HG02678 (cell line): Measurements from ENCODE around the gene ZNF26.
"Not testable (repeated sequence)": the region's sequence is repeated elsewhere in the genome, so short reads cannot be mapped to it uniquely, and the experiment has no call there.

Source experiments
- ATAC-seq: cut with Tn5 transposase; IDR thresholded peaks from one replicate; pipeline ENCODE4 v1.9.1; 2021; ENCODE audit warnings: mild to moderate bottlenecking, moderate library complexity; ENCODE audit not compliant: unreplicated experiment

Gene ZNF26, protein sequence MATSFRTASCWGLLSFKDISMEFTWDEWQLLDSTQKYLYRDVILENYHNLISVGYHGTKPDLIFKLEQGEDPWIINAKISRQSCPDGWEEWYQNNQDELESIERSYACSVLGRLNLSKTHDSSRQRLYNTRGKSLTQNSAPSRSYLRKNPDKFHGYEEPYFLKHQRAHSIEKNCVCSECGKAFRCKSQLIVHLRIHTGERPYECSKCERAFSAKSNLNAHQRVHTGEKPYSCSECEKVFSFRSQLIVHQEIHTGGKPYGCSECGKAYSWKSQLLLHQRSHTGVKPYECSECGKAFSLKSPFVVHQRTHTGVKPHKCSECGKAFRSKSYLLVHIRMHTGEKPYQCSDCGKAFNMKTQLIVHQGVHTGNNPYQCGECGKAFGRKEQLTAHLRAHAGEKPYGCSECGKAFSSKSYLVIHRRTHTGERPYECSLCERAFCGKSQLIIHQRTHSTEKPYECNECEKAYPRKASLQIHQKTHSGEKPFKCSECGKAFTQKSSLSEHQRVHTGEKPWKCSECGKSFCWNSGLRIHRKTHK

DNA sequence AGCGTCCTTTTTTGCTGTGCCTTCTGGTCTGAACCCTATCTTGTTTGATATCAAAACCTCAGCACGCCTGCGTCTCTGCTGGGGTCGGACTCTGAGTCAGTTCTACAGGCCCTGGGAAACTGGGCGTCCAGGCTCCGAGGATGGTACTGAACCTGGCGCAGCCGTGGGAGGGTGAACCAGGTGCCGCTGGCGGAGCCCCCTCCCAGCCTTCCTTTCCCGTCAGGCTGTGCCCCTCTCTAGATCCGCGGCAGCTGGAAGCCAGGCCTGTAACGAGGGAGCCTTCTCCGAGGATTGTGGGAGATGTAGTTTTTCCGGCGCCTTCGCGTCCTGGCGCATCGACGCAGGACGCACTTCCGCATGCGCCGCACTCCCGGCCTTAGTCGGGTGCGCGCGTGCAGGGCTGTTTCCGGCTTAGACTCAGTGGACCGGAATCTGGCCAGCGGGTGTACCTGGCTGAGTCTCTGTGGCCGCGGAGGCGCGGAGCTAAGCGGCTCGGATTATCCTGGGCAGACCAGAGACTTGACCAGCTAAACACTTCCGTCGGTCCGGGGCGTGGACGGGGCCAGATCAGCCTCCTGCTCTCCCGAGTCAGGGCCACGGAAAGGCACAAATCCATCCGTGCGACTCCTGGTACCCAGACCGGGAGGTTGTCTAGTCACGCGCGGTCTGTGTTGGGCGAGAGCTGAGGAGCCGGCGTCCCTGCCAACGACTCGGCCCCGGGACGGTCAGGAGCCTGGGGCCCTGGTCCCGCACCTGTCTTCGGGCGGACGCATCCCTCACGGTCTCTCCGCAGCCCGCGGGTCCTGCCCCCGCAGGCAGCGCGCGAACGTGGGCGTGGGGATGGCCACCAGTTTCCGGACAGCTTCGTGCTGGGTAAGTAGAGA lies at the start of gene ZNF26:
Gene ZNF26 (plus strand): TSS at position 367 of the 884 bp plus-strand sequence. CDS start 474 bp downstream, at position 841.
- peak; percentile 97 for ATAC-seq

DNA sequence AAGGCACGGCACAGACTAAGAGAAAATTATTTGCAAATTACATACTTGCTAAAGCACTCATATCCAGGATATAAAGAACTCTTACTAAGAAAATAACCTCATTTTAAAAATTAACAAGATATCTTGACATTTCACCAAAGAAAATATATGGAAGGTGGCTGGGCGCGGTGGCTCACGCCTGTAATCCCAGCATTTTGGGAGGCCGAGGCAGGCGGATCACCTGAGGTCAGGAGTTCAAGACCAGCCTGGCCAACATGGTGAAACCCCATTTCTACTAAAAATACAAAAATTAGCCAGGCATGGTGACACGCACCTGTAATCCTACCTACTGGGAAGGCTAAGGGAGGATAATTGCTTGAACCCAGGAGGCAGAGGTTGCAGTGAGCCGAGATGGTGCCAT lies 49.2 kb upstream of the ZNF26 start:
- ATAC-seq: not testable (repeated sequence)

DNA sequence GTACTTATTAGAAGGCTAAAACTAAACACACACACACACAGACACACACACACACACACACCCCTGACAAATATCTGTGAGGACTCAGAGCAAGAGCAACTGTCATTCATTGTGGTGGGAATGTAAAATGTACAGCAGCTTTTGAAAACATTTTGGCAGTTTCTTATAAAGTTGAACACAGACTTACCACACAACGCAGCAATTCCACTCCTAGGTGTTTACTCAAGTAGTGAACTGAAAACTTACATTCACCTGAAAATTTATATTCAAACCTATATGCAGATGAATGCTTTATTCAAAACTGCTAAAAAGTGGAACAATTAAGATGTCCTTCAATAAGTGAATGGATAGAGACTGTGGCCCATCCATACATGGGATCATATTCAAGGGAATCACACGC lies 48.7 kb upstream of the ZNF26 start:
- no peak for ATAC-seq

DNA sequence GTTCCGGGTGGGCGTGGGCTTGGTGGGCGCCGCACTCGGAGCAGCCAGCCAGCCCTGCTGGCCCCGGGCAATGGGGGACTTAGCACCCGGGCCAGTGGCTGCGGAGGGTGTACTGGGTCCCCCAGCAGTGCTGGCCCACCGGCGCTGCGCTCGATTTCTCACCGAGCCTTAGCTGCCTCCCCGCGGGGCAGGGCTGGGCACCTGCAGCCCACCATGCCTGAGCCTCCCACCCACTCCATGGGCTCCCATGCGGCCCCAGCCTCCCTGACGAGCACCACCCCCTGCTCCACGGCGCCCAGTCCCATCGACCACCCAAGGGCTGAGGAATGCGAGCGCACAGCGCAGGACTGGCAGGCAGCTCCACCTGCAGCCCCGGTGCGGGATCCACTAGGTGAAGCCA lies 47.4 kb upstream of the ZNF26 start:
- not testable (repeated sequence) for ATAC-seq

DNA sequence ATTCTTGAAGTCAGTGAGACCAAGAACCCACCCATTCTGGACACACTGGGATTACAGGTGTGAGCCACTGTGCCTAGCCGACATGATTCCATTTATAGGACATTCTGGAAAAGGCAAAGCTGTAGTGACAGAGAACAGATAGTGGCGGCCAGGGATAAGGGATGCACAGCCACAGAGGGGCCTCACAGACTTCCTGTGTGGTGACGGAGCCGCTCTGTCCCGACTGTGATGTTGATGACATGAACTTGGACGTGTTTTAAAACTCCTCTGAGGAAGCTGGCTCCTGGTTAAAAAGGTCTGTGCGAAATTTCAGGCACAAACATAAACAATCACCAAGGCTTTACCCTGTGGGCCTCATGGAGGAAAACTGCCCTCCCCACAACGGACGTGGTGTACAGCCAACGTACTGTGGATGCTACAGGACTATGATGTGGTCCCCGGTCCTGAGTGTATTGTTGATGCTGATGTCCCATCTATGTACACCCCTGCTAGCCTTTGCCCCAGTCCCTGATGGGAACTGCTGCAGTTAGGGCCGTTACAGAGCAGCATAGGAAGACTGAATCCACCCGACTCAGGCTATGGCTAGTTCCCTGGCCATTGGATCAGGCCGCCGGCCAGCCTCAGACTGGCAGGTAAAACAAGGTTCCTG lies 46.0 kb upstream of the ZNF26 start:
- no peak for ATAC-seq

DNA sequence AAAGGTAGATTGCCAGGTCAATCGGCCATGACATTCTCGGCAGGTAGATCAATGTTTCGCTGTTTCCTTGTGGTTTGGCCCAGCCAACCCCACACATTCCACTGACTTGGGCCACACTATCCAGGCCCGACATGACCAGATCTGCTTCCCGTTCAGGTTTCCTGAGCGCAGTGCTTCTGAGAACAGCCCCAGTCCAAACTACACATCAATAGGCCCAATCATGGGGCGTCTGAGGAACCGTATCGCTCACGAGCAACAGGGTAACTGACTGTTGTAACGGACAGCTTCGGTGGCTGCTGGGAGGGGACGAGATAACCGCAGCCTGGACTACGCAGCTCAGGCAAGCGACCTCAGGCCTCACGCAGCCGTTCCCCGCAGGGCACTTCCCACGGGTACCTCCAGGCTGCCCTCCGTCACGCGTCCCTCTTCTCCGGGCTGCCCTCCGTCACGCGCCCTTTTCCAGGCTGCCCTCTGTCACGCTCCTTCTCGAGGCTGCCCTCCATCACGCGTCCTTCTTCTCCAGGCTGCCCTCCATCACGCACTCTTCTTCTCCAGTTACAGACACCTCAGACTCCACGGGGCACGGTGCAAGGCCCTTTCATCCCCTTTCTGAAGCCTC lies 44.7 kb upstream of the ZNF26 start:
- no peak for ATAC-seq

DNA sequence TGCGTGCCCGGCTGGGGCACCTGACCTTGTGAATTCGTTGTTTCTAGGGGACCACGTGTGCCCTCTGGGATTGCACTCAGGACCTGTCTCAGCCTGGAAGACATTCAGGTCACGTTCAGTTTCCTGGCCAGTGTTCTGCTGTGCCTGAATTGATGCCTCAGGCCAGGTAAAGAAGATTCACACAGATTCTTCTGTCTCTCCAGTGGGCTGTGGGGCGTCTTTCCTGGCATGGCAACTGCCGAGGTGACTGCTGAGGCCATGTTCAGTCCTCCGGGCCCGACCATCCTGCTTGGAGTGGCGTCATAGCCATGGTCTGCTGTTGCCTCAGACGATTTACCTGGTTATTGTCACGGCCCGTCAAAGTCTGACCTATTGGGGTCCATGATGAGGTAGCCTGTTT lies 43.6 kb upstream of the ZNF26 start:
- no peak for ATAC-seq

DNA sequence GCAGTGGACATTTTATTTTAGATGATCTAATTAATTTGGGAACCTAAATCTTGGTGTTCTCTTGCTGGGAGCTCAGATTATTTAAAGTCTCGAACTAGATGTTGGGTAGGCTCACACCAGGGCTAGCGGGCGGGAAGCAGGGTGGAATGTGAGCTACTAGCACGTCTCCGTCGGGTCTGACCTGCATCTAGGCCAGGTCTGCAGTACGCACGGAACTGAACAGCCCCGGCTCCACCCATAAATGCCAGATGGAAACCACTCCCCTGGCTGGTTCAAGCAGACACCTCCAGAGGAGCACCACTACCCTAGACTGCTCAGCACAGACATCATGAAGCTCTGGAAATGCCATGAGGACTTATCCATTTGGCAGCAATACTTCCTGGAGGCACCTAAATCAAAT lies 40.4 kb upstream of the ZNF26 start:
- no peak for ATAC-seq

DNA sequence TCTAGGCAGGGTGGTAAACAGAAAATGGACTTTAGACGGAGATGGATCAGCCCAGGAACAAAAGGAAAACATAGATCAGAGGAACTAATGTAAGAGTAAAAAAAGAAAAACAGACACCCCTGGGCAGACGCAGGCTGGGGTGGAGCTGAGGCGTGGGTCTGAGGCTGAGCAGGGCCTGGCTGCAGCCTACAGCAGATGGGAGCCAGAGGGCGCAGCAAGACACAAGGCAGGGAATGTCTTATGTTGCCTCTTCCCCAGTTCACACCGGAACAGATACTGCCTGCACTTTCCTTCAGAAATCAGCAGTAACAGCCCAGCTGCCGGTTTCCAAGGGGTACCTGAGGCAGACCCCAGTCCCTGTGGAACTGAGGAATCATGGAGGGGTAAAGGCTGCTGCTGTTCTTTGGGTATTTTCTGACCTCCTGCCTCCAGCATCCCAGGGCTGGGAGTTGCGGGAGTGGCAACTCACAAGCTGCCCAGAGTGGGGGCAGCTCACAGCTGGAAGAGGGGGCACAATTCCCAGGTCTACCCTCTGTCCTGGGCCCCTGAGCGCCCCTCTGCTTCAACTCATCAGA lies 39.8 kb upstream of the ZNF26 start:
- ATAC-seq: no peak

DNA sequence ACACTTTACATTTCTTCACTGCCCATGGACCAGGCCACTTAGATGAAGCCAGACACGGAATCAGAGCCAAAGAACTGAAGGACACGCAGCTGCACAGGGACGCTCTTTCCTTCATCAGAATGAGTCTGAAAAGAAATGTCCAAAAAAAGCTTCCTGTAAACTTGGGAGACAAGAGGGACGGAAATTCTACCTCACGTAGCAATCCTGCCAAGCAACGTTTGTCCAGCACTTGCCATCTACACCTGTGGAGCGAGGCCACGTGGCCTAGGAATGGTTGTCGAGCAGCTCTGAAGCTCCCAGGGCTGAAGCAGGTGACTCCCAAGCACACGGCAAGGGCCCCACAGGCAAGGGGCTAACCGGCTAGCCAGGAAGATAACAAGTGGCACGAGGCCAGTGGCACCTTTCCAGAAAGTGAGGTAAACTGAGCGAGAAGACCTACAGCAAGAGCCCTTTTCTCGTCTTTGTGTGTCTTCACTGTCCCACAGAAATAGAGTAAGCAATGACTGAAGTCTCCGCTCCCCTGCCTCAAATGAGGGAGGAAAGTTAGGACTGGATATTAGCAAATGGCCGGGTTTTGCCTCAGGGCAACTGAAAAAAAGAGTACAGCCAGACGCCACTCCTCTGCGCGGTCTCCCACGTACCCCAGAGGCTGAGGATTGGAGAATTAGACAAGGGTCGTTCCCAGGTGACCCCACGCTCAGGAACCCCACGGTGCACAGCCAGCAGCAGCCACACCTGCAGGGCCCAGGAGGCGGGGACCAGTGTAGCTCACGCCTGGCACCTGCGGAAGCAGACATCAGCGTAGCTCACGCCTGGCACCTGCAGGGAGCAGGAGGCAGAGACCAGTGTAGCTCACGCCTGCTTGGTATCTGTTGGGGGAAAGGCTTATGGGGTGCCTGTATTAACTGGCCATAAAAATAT lies 37.8 kb upstream of the ZNF26 start:
- no peak for ATAC-seq

DNA sequence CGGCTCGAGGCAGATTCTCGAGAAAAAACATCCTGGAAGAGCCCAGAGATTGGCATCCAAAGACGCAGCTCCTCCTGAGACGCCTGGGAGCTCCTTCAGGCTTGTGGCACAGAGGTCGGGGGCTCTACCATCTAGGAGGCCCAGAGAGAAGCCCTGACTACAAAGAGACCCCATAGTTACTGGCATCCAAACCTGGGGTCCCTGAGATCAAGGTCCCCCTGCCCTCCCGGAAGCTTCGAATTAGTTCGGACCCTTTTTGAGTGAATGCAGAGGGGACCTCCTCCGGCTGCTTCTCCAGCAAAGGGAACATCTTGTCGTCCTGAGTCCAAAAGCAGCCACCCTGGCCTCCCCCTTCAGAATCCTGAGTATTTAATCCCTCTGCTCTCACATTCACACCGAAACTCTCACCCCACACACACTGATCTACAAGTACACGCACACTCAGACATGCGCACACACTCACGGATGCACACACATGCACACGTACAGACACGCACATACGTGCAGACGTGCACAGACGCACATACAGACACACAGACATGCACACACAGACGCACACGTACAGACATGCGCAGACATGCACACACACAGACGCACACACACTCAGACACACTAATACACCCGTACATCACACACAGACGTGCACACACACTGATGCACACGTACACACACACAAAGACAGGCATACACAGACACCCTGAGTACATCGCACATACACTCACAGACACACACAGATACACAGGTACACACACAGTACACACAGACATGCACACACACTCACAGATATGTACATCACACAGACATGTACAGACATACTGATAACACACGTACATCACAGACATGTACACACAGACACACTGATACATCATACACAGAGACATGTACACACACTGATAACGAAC lies 36.0 kb upstream of the ZNF26 start:
- ATAC-seq: no peak

DNA sequence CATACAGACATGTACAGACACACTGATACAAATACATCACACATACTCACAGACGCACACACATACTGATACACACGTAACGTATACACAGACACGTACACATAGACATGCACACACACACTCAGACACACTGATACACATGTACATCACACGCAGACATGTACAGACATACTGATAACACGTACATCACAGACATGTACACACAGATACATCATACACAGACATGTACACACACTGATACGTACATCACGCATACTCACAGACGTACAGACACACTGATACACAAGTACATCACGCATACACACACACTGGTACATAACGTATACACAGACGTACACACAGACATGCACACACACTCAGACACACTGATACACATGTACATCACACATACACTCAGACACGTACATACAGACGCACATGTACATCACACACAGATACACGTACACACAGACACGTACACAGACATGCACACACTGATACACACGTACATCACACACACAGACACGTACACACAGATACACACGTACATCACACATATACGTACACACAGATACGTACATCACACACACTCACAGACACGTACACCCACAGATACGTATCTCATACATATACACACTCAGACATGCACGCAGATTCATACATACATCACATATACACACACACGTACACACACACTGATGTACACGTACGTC lies 35.2 kb upstream of the ZNF26 start:
- no peak for ATAC-seq

DNA sequence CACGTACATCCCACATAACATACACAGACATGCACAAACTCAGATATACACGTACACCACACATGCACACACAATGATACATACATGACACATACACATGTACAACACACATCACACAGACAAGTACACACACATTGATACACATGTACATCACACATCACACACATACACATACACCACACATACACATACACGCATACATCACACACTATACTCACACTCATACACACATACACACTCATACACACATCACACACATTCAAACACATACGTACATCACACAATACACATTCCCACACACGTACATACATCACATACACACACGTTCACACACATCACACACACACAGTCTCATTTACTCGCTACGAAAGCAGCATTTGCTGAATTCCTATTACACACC lies 34.5 kb upstream of the ZNF26 start:
- ATAC-seq: no peak

DNA sequence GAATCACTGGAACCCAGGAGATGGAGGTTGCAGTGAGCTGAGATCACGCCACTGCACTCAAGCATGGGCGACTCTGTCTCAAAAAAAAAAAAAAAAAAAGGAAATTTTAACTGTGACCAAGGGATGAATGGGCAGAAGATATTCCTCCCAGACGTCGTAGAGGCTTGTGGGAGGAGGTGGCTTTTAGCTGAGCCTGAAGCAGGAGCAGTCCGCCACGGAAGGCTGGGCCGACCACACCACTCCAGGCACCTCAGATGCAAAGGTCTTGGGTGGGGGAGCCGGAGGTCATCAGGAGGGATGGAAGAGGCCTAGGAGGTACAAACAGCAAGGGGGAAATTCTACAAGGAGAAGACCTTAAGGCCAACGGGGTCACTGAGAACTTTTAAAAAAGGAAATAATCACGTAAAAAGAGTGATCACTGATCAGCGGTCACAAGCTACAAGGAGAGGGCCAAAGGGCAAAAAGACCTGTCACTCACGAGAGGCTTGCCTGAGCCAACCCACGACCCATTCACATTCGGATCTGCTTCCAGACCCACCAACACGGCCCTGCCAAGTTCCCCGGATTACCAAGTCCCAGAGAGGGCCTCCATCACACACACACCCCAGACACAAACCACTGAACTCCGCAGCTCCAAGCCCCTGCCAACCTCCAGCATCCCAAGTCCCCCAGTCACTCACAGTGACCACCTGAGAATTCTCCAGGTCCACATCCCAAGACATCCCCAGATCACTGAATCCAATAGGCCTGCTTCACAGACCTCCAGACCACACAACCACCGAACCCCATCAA lies 33.6 kb upstream of the ZNF26 start:
- ATAC-seq: no peak

DNA sequence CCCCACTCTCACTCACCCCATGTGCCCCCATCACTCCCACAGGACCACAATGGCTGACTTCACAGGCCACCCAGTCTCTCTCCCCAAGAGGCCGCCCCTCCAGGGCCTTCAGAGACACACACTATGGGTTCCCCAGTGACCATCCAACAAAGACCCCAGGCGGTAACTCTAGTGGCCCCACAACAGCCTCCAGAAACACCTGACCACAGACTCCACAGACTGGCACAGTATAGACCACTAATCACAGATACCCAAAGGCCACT lies 33.1 kb upstream of the ZNF26 start:
- no peak for ATAC-seq

DNA sequence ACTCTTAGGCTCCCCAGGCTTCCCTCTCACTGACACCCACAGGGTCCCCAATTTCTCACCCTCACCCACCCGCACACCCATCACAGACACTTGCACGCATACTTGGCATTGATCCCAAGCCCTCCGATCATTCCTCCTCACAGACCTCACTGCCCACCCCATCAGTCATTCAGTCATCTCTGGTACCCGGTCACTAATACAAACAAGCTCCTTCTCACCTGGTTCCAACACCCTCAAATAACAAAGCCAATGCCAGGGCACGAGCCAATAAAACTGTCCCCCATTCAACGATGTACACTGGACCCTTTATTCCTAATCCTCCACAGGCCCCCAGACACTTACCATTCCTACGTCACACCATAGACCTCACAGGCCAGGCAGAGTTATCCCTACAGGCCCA lies 32.4 kb upstream of the ZNF26 start:
- ATAC-seq: no peak

DNA sequence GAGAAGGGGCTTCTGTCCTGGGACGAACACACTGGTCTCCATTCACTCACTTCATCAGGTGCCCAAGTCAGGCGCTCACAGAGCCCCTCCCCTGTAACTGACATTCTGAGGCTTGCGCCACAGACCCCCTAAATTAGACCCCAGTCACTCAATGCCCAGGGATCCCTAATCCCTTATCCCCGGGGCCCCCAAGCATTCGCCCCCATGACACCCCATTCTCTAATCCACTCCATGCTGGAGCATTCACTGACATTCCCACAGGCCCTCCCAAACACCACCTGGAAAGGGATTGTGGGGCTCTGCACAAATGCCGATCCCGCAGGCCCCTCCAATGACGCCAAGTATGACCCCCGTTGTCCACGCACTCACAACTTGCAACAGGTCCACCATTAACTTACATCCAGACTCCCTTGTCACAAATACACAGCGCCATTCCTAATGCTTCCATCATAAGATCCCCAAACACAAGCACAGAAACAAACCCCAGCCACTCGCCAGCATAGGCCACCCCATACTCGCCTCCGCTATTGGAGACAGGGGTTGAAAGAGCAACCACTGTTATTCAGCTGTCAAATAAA lies 31.6 kb upstream of the ZNF26 start:
- no peak for ATAC-seq
